Endothelial cell of umbilical vein (primary cell): Measurements from ENCODE around the gene HEBP1. TPM values are rescaled to one million over a fixed set of nuclear protein-coding genes. Genes with fewer than 3 reads are reported as not detected.
"Not testable (repeated sequence)": the region's sequence is repeated elsewhere in the genome, so short reads cannot be mapped to it uniquely, and the experiment has no call there.

Experiments
- BruUV-seq: library from RNA; stranded (reverse); fragments of 400-500 nt; replicated peaks from 2 replicates; lab custom pipeline; 2021; lab: Mats Ljungman, UMichigan
- CTCF ChIA-PET: fragments of 300-600, 350-600 bp; sonication (Branson Sonifier 250); formaldehyde crosslinking; loops from one replicate; lab custom pipeline; 2021; ENCODE audit warnings: antibody characterized with exemption, inconsistent platforms; lab: Charles Lee
- POLR2A ChIA-PET: fragments of 300-600, 350-600 bp; sonication (Branson Sonifier 250); formaldehyde crosslinking; loops from one replicate; lab custom pipeline; 2021; ENCODE audit warnings: antibody characterized with exemption, inconsistent platforms; lab: Charles Lee
- DNase-seq: peaks from one replicate; pipeline ENCODE4 v3.0.0-alpha.2; 2011; ENCODE audit warnings: low read depth, low spot score
- FAIRE-seq: peaks from 2 replicates; lab custom pipeline; 2011; peaks lifted over from hg19 to GRCh38; lab: Jason Lieb, UNC
- H2AFZ ChIP-seq: 2 replicates; pipeline ENCODE4 v1.6.0; 2012; ENCODE audit warnings: low read depth, low read length, control low read depth, inconsistent platforms
- H3K27ac ChIP-seq: 2 replicates; pipeline ENCODE4 v1.5.1; 2011; ENCODE audit warnings: low read depth, mild to moderate bottlenecking, control low read depth, low read length, moderate library complexity; ENCODE audit not compliant: insufficient read depth
- H3K27me3 ChIP-seq, 2 experiments: 2 replicates each; pipeline versions ENCODE4 v1.6.0 to v1.6.1; 2011; ENCODE audit warnings: low read length in 2 of 2, mixed read lengths in 1 of 2; ENCODE audit not compliant: control insufficient read depth in 2 of 2, insufficient read depth in 2 of 2
- H3K36me3 ChIP-seq, 2 experiments: 2 replicates in 1 of 2; 3 replicates in 1 of 2; pipeline ENCODE4 v1.5.1; 2011; ENCODE audit warnings: low read length in 2 of 2, mild to moderate bottlenecking in 1 of 2, moderate library complexity in 1 of 2; ENCODE audit not compliant: control insufficient read depth in 2 of 2, insufficient read depth in 2 of 2; ENCODE audit errors: extremely low read depth in 1 of 2
- H3K4me1 ChIP-seq: 3 replicates; pipeline ENCODE4 v1.5.1; 2011; ENCODE audit warnings: mild to moderate bottlenecking, low read length; ENCODE audit not compliant: control insufficient read depth, insufficient read depth; ENCODE audit errors: extremely low read depth
- H3K4me2 ChIP-seq: 2 replicates; pipeline ENCODE4 v1.6.1; 2011; ENCODE audit warnings: low read length, control low read depth, mixed read lengths; ENCODE audit not compliant: insufficient read depth
- H3K4me3 ChIP-seq, 3 experiments: fragments of 200-600 bp in 1 of 3; sonication (generic), shearing (Covaris generic) in 1 of 3; replicated peaks in 1 of 3; 2 replicates each; pipeline ENCODE4 v1.5.1; 2011 to 2016; ENCODE audit warnings: control low read depth in 3 of 3, low read length in 3 of 3, mild to moderate bottlenecking in 2 of 3, inconsistent platforms in 1 of 3, low read depth in 1 of 3, moderate library complexity in 1 of 3; ENCODE audit not compliant: insufficient read depth in 1 of 3
- H3K79me2 ChIP-seq: 2 replicates; pipeline ENCODE4 v1.6.0; 2012; ENCODE audit warnings: low read length, inconsistent platforms; ENCODE audit not compliant: control insufficient read depth, insufficient read depth
- H3K9ac ChIP-seq: replicated peaks from 2 replicates; pipeline ENCODE3; 2011; ENCODE audit warnings: low read length, control low read depth; ENCODE audit not compliant: insufficient read depth; ENCODE audit errors: extremely low read depth
- H3K9me1 ChIP-seq: replicated peaks from 3 replicates; pipeline ENCODE4 v1.6.0; 2011; ENCODE audit warnings: mild to moderate bottlenecking, low read length; ENCODE audit not compliant: control insufficient read depth, insufficient read depth; ENCODE audit errors: extremely low read depth
- H3K9me3 ChIP-seq: replicated peaks from 2 replicates; pipeline ENCODE4 v1.5.1; 2012; ENCODE audit warnings: low read length, inconsistent platforms; ENCODE audit not compliant: control insufficient read depth, insufficient read depth
- H4K20me1 ChIP-seq: replicated peaks from 2 replicates; pipeline ENCODE3; 2011; ENCODE audit warnings: mild to moderate bottlenecking, low read length; ENCODE audit not compliant: control insufficient read depth, insufficient read depth; ENCODE audit errors: extremely low read depth
- EZH2 ChIP-seq: IDR thresholded peaks from 2 replicates; pipeline ENCODE4 v1.6.1; 2012; ENCODE audit warnings: borderline replicate concordance, low read depth, mild to moderate bottlenecking, moderate library complexity, low read length, inconsistent platforms; ENCODE audit not compliant: severe bottlenecking
- FOS ChIP-seq: IDR thresholded peaks from 2 replicates; pipeline ENCODE4 v1.6.1; 2011; ENCODE audit warnings: mild to moderate bottlenecking, low read length, moderate library complexity, borderline replicate concordance; ENCODE audit not compliant: insufficient read depth
- JUN ChIP-seq: IDR thresholded peaks from 2 replicates; pipeline ENCODE4 v1.6.1; 2011; ENCODE audit warnings: borderline replicate concordance, low read depth; ENCODE audit not compliant: insufficient read length, insufficient read depth
- POLR2AphosphoS5 ChIP-seq: IDR thresholded peaks from 2 replicates; pipeline ENCODE4 v1.6.1; 2012; ENCODE audit warnings: low read depth, mild to moderate bottlenecking, control low read depth, low read length, moderate library complexity; ENCODE audit not compliant: insufficient read depth
- dilution Hi-C: fragments of 300-500 bp; cut with MboI; formaldehyde crosslinking; loops from one replicate; pipeline ENCODE4 v1.15.0; 2019; ENCODE audit warnings: low sequenced_read_pairs; ENCODE audit not compliant: extremely low pct_ligation_motif_present
- intact Hi-C: fragments of 100-400 bp; cut with micrococcal nuclease; formaldehyde crosslinking; loops from one replicate; pipeline ENCODE4 v1.10.0; 2022
- polyA plus RNA-seq, 4 experiments: library from polyadenylated mRNA; depleted of rRNA in 3 of 4; stranded (reverse) in 3 of 4; unstranded in 1 of 4; fragments of >200 nt; gene quantifications; 2 replicates each; pipeline versions ENCODE4 v1.2.1 to v1.2.3, GENCODE V29; 2011 to 2012; ENCODE audit warnings: missing spikeins in 1 of 4
- total RNA-seq: library from RNA; stranded (reverse); gene quantifications from 2 replicates; pipeline ENCODE4 v1.2.3, GENCODE V29; 2021
- TF ChIP-seq, protein P1 (sequence below), 2 donors: IDR thresholded peaks; 1 replicate in 1 of 2; 2 replicates in 1 of 2; pipeline ENCODE4 v1.5.1; 2011; ENCODE audit warnings: low read length in 2 of 2, mild to moderate bottlenecking in 2 of 2, moderate library complexity in 2 of 2, control low read depth in 1 of 2, inconsistent platforms in 1 of 2, low read depth in 1 of 2; ENCODE audit not compliant: insufficient read depth in 1 of 2; ENCODE audit errors: extremely low read depth in 1 of 2

The HEBP1 gene
- total and polyA plus RNA-seq, 2 donors (not counting 3 experiments of a cell fraction or from before 2014, with no cell fraction given), result 23.1 to 59.5 TPM

DNA sequence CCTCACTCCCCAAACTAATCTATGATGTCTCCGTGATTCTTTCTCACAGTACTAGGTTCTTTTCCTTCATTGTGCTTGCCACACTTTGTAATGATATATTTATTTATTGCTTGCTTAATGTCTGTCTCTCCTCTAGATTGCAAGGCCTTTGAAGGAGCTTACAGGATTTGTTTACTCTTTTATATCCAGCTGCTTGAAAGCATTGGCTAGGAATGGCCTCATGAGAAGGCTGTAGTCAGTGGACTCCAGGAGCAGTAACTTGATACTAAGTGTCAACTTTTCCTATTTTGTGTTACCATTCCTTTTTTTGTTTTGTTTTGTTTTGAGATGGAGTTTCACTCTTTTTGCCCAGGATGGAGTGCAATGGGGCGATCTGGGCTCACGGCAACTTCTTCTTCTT lies 36.8 kb upstream of the HEBP1 start:
- TF ChIP-seq POLR2AphosphoS5 (no peak), JUN (no peak), EZH2 (no peak), FOS (no peak)
- TF ChIP-seq, protein P1, sequence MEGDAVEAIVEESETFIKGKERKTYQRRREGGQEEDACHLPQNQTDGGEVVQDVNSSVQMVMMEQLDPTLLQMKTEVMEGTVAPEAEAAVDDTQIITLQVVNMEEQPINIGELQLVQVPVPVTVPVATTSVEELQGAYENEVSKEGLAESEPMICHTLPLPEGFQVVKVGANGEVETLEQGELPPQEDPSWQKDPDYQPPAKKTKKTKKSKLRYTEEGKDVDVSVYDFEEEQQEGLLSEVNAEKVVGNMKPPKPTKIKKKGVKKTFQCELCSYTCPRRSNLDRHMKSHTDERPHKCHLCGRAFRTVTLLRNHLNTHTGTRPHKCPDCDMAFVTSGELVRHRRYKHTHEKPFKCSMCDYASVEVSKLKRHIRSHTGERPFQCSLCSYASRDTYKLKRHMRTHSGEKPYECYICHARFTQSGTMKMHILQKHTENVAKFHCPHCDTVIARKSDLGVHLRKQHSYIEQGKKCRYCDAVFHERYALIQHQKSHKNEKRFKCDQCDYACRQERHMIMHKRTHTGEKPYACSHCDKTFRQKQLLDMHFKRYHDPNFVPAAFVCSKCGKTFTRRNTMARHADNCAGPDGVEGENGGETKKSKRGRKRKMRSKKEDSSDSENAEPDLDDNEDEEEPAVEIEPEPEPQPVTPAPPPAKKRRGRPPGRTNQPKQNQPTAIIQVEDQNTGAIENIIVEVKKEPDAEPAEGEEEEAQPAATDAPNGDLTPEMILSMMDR (IDR thresholded peaks at IDR 0.05; ENCODE audit: extremely low read depth in 1 of 2, insufficient read depth in 1 of 2, low read depth in 1 of 2, low read length in 2 of 2), result no peak
- DNase-seq, result no peak
- no peaks in the 10 kb centered on the region for H4K20me1 ChIP-seq
- no peak overlapping the region for H2AFZ ChIP-seq
- H3K9me3 ChIP-seq, result no peaks in the 10 kb centered on the region
- POLR2A ChIA-PET, result no interaction called here
- no peak overlapping the region for H3K9ac ChIP-seq
- FAIRE-seq, result no peak
- no TSS peak for BruUV-seq
- no peak overlapping the region for H3K27ac ChIP-seq
- no peaks in the 10 kb centered on the region for H3K36me3 ChIP-seq
- CTCF ChIA-PET, result interaction anchor here (4.3 kb wide), 1 partner anchor 174 kb away, joined by 17 read pairs; no protein-coding TSS in a partner anchor
- no peaks in the 10 kb centered on the region for H3K9me1 ChIP-seq
- dilution Hi-C loops (no loop called here), intact Hi-C loops (no loop called here)
- no peak overlapping the region for H3K4me3 ChIP-seq
- no peaks in the 10 kb centered on the region for H3K79me2 ChIP-seq
- no peak overlapping the region for H3K4me2 ChIP-seq
- peaks cover 12% of the 10 kb centered on the region for H3K4me1 ChIP-seq
- H3K27me3 ChIP-seq, result no peaks in the 10 kb centered on the region

DNA sequence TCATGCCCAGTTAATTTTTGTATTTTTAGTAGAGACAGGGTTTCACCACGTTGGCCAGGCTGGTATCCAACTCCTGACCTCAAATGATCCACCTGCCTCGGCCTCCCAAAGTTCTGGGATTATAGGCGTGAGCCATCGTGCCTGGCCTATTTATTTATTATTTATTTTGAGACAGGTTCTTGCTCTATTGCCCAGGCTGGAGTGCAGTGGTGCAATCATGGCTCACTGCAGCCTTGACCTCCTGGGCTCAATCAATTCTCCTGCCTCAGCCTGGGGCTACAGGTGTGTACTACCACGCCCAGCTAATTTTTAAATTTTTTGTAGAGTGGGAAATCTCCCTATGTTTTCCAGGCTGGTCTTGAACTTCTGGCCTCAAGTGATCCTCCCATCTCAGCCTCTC lies 35.3 kb upstream of the HEBP1 start:
- H3K79me2 ChIP-seq, FAIRE-seq, H4K20me1 ChIP-seq, DNase-seq, H3K27me3 ChIP-seq, H2AFZ ChIP-seq, H3K4me3 ChIP-seq, H3K4me2 ChIP-seq, intact Hi-C loops, dilution Hi-C loops, H3K9me3 ChIP-seq, H3K27ac ChIP-seq, H3K9ac ChIP-seq, H3K9me1 ChIP-seq, BruUV-seq, H3K36me3 ChIP-seq: not testable (repeated sequence)
- CTCF ChIA-PET, result interaction anchor here (0.6 to 4.3 kb wide), 3 partner anchors 10 to 176 kb away, joined by 4 to 17 read pairs (median 4); no protein-coding TSS in a partner anchor
- POLR2A ChIA-PET, result interaction anchor here (0.6 kb wide), 1 partner anchor 44 kb away, joined by 3 read pairs; no protein-coding TSS in a partner anchor
- peaks cover 12% of the 10 kb centered on the region for H3K4me1 ChIP-seq
